MM.1S (cell line): ENCODE data around the gene ARVCF.

ENCODE experiments used
- DNase-seq: peaks from one replicate; pipeline ENCODE4 v3.0.0-alpha.2; 2015
- H2AFZ ChIP-seq: fragments of 300-600 bp; sonication (generic); 2 replicates; pipeline ENCODE4 v1.6.0; 2016; ENCODE audit warnings: antibody characterized with exemption, low read length
- H3F3A ChIP-seq: fragments of 300-600 bp; sonication (generic); 2 replicates; pipeline ENCODE4 v1.6.1; 2016; ENCODE audit warnings: mild to moderate bottlenecking, antibody characterized with exemption, low read length, moderate library complexity, mixed read lengths; ENCODE audit not compliant: insufficient read depth
- H3K27ac ChIP-seq: fragments of 300-600 bp; sonication (generic); 2 replicates; pipeline ENCODE4 v1.5.1; 2016; ENCODE audit warnings: mild to moderate bottlenecking, low read length
- H3K27me3 ChIP-seq: fragments of 300-600 bp; sonication (generic); replicated peaks from 2 replicates; pipeline ENCODE4 v1.6.0; 2016; ENCODE audit warnings: low read length; ENCODE audit not compliant: insufficient read depth
- H3K36me3 ChIP-seq: fragments of 300-600 bp; sonication (generic); replicated peaks from 2 replicates; pipeline ENCODE4 v1.6.1; 2016; ENCODE audit warnings: mild to moderate bottlenecking, low read length, mixed read lengths; ENCODE audit not compliant: insufficient read depth
- H3K4me1 ChIP-seq: fragments of 300-600 bp; sonication (generic); 2 replicates; pipeline ENCODE4 v1.6.1; 2016; ENCODE audit warnings: low read length, mixed read lengths
- H3K4me2 ChIP-seq: fragments of 300-600 bp; sonication (generic); 2 replicates; pipeline ENCODE4 v1.6.0; 2016; ENCODE audit warnings: low read depth, low read length
- H3K4me3 ChIP-seq: fragments of 300-600 bp; sonication (generic); 2 replicates; pipeline ENCODE4 v1.5.1; 2016; ENCODE audit warnings: low read length, mixed read lengths
- H3K79me2 ChIP-seq: fragments of 300-600 bp; sonication (generic); 2 replicates; pipeline ENCODE4 v1.6.1; 2016; ENCODE audit warnings: mixed run types, low read length, mixed read lengths
- H3K9ac ChIP-seq: fragments of 300-600 bp; sonication (generic); 2 replicates; pipeline ENCODE4 v1.6.1; 2016; ENCODE audit warnings: low read length, mixed read lengths
- H3K9me2 ChIP-seq: fragments of 300-600 bp; sonication (generic); replicated peaks from 2 replicates; pipeline ENCODE4 v1.6.1; 2016; ENCODE audit warnings: mild to moderate bottlenecking, low read length, mixed read lengths; ENCODE audit not compliant: insufficient read depth
- H3K9me3 ChIP-seq: fragments of 300-600 bp; sonication (generic); replicated peaks from 2 replicates; pipeline ENCODE4 v1.6.1; 2016; ENCODE audit warnings: mild to moderate bottlenecking, low read length, mixed read lengths; ENCODE audit not compliant: insufficient read depth
- H4K20me1 ChIP-seq: fragments of 300-600 bp; sonication (generic); 2 replicates; pipeline ENCODE4 v1.6.1; 2016; ENCODE audit warnings: mild to moderate bottlenecking, low read length, moderate library complexity, mixed read lengths; ENCODE audit not compliant: insufficient read depth
- CTCF ChIP-seq: fragments of 300-600 bp; sonication (generic); IDR thresholded peaks from 2 replicates; pipeline ENCODE4 v1.5.1; 2016; ENCODE audit warnings: antibody characterized with exemption, low read length, mixed read lengths
- EZH2 ChIP-seq: fragments of 300-600 bp; sonication (generic); optimal IDR thresholded peaks from 2 replicates; pipeline ENCODE3; 2017; ENCODE audit warnings: low read depth, mild to moderate bottlenecking, antibody characterized with exemption, low read length, mixed read lengths
- EZH2phosphoT487 ChIP-seq: fragments of 300-600 bp; sonication (generic); IDR thresholded peaks from 2 replicates; pipeline ENCODE4 v1.6.1; 2018; ENCODE audit warnings: antibody characterized with exemption, low read length

ARVCF gene

GRCh38 chr22:20009582-20010306 lies 6.9 kb downstream of the ARVCF start:
- no peaks in the 10 kb centered on the region for H4K20me1 ChIP-seq
- no peak for DNase-seq
- H3K4me2 ChIP-seq = no peak overlapping the region
- TF ChIP-seq EZH2phosphoT487 (no peak), EZH2 (no peak), CTCF (no peak)
- H3F3A ChIP-seq = no peaks in the 10 kb centered on the region
- peaks cover 44% of the 10 kb centered on the region for H3K27me3 ChIP-seq
- no peaks in the 10 kb centered on the region for H3K4me1 ChIP-seq
- no peaks in the 10 kb centered on the region for H3K36me3 ChIP-seq
- no peaks in the 10 kb centered on the region for H3K9me3 ChIP-seq
- H3K4me3 ChIP-seq = no peak overlapping the region
- no peaks in the 10 kb centered on the region for H3K79me2 ChIP-seq
- no peaks in the 10 kb centered on the region for H3K9me2 ChIP-seq
- no peak overlapping the region for H3K27ac ChIP-seq
- H2AFZ ChIP-seq = no peak overlapping the region
- H3K9ac ChIP-seq = no peak overlapping the region

- Histone ChIP-seq H3K27me3 (peaks cover 46% of the 10 kb centered on the region), H4K20me1 (no peaks in the 10 kb centered on the region), H3K9ac (no peak overlapping the region), H3K4me1 (no peaks in the 10 kb centered on the region), H2AFZ (no peak overlapping the region), H3K4me3 (no peak overlapping the region), H3K79me2 (no peaks in the 10 kb centered on the region), H3K9me3 (no peaks in the 10 kb centered on the region), H3F3A (no peaks in the 10 kb centered on the region), H3K36me3 (no peaks in the 10 kb centered on the region), H3K4me2 (no peak overlapping the region), H3K9me2 (no peaks in the 10 kb centered on the region), H3K27ac (no peak overlapping the region)
- no peak for TF ChIP-seq EZH2
- TF ChIP-seq CTCF = no peak
- TF ChIP-seq EZH2phosphoT487 = no peak
- no peak for DNase-seq
These were observed 7.6 kb downstream of the ARVCF start for GRCh38 chr22:20009018-20009491.

GRCh38 chr22:20008221-20008995 lies 8.2 kb downstream of the ARVCF start:
- peaks cover 49% of the 10 kb centered on the region for H3K27me3 ChIP-seq
- no peaks in the 10 kb centered on the region for H3K9me2 ChIP-seq
- H3K36me3 ChIP-seq = no peaks in the 10 kb centered on the region
- H3K4me2 ChIP-seq = no peak overlapping the region
- no peaks in the 10 kb centered on the region for H3K9me3 ChIP-seq
- H3K79me2 ChIP-seq = no peaks in the 10 kb centered on the region
- no peaks in the 10 kb centered on the region for H4K20me1 ChIP-seq
- H3K4me1 ChIP-seq = no peaks in the 10 kb centered on the region
- no peak overlapping the region for H3K9ac ChIP-seq
- no peak overlapping the region for H3K27ac ChIP-seq
- no peak overlapping the region for H3K4me3 ChIP-seq
- H3F3A ChIP-seq = no peaks in the 10 kb centered on the region
- no peak for TF ChIP-seq CTCF
- TF ChIP-seq EZH2 = no peak
- TF ChIP-seq EZH2phosphoT487 = no peak
- no peak overlapping the region for H2AFZ ChIP-seq
- no peak for DNase-seq
